Psoas muscle (tissue), 8 donors: Measurements from ENCODE around the gene CABP2. TPM values are rescaled to one million over a fixed set of nuclear protein-coding genes. Genes with fewer than 3 reads are reported as not detected.
"Not testable (repeated sequence)": the region's sequence is repeated elsewhere in the genome, so short reads cannot be mapped to it uniquely, and the experiment has no call there.

Source experiments
- ATAC-seq, 4 donors: fragments of 200-7000 bp; cut with Tn5 transposase; one replicate each; pipeline ENCODE4 v1.9.1; 2020; ENCODE audit warnings: moderate library complexity in 3 of 4, mild to moderate bottlenecking in 2 of 4
- DNase-seq, 2 donors: peaks; one replicate each; pipeline ENCODE4 v3.0.0-alpha.2; 2020
- H3K27ac ChIP-seq: fragments of 200-600 bp; one replicate; pipeline ENCODE4 v1.8.0; 2022
- H3K27me3 ChIP-seq, 3 donors: fragments of 200-600 bp in 1 of 3; one replicate each; pipeline versions ENCODE4 v1.6.1 to v1.8.0; 2013 to 2022; ENCODE audit warnings: low read length in 2 of 3, mild to moderate bottlenecking in 2 of 3, moderate library complexity in 1 of 3; ENCODE audit not compliant: insufficient read depth in 3 of 3
- H3K36me3 ChIP-seq, 2 donors: fragments of 200-600 bp in 1 of 2; one replicate each; pipeline versions ENCODE4 v1.6.1 to v1.8.0; 2013 to 2022; ENCODE audit warnings: low read depth in 1 of 2, mild to moderate bottlenecking in 1 of 2, moderate library complexity in 1 of 2; ENCODE audit not compliant: insufficient read depth in 1 of 2
- H3K4me1 ChIP-seq: fragments of 200-600 bp; one replicate; pipeline ENCODE4 v1.8.0; 2022
- H3K4me3 ChIP-seq: fragments of 200-600 bp; one replicate; pipeline ENCODE4 v1.8.0; 2022; ENCODE audit warnings: mild to moderate bottlenecking
- H3K9me3 ChIP-seq: fragments of 200-600 bp; one replicate; pipeline ENCODE4 v1.8.0; 2022
- CTCF ChIP-seq: fragments of 200-600 bp; IDR thresholded peaks from one replicate; pipeline ENCODE4 v1.8.0; 2022; ENCODE audit warnings: antibody characterized with exemption
- WGBS, 3 donors: extraction: QIAGEN DNeasy Blood & Tissue Kit; methylation state at CpG; one replicate each; pipeline versions ENCODE4 v1.1.6 to v1.1.7; 2013; 5-methylcytosine and 5-hydroxymethylcytosine counted together
- intact Hi-C, 2 donors: fragments of 100-400 bp; cut with DNase I; formaldehyde crosslinking; loops; one replicate each; pipeline versions ENCODE4 v1.11.0 to v1.14.2; 2022
- polyA plus RNA-seq, 3 donors: library from polyadenylated mRNA; stranded (reverse); fragments of 200-250 nt; gene quantifications; one replicate each; pipeline ENCODE4 v1.2.3, GENCODE V29; 2013
- total RNA-seq, 4 donors: library from RNA; stranded (reverse); fragmentation: NEBNext Ultra II Directional in 2 of 4; extraction: Animal tissue kit (Norgen Biotek cat#: 25700) in 2 of 4; gene quantifications; one replicate each; pipeline versions ENCODE4 v1.2.1 to v1.2.4, GENCODE V29; 2021 to 2023
- donor health status: healthy with polysubstance abuse.
- donor health status: DM: no; HTN: no; CAD: no; lungs with moderate emphysema.
- donor health status: Bipolar disorder and iron deficiency.
- donor health status: healthy.
- donor health status: DM: yes; HTN: yes; CAD: no.
- donor health status: DM: no; HTN: no; CAD: no.
- donor health status: DM: no; HTN: no; CAD: no.
- donor health status: DM: yes; HTN: yes; CAD: no.

CABP2 gene
- total and polyA plus RNA-seq, 7 donors = not detected

GRCh38 chr11:67564230-67564629 is 41.0 kb upstream of the CABP2 start:
- peak overlapping the region; percentile 23 for H3K4me3 ChIP-seq
- WGBS, 3 donors = 79 to 85% (median 81%) methylated on average over 4 of the region's 4 CpGs
- ATAC-seq (peak in 2 of 4 donors; percentile 39), DNase-seq (no peak)
- H3K36me3 ChIP-seq = no peaks in the 10 kb centered on the region
- H3K9me3 ChIP-seq = no peaks in the 10 kb centered on the region
- peak overlapping the region; percentile 67 for H3K27ac ChIP-seq
- H3K4me1 ChIP-seq = peaks cover 20% of the 10 kb centered on the region
- intact Hi-C loops = no loop called here
- H3K27me3 ChIP-seq = no peaks in the 10 kb centered on the region
- TF ChIP-seq CTCF = no peak

- DNase-seq = peak; percentile 71 to 78
- intact Hi-C loops = not testable (repeated sequence)
These were observed 40.5 kb upstream of the CABP2 start for GRCh38 chr11:67563705-67564114.

GRCh38 chr11:67562963-67563704 is 39.9 kb upstream of the CABP2 start:
- intact Hi-C loops = no loop called here
- Histone ChIP-seq H3K4me3 (no peak overlapping the region), H3K9me3 (no peaks in the 10 kb centered on the region), H3K27ac (peak overlapping the region; percentile 59), H3K36me3 (no peaks in the 10 kb centered on the region), H3K4me1 (peaks cover 24% of the 10 kb centered on the region), H3K27me3 (no peaks in the 10 kb centered on the region)
- no peak for TF ChIP-seq CTCF
- peak; percentile 5 to 44 (median 20) for ATAC-seq
- no peak for DNase-seq
- WGBS, 3 donors = 39 to 55% (median 43%) methylated on average over 10 of the region's 10 CpGs

More at GRCh38 chr11:67563705-67564114, 40.5 kb upstream of the CABP2 start:
- not testable (repeated sequence) for H3K36me3 ChIP-seq, H3K27me3 ChIP-seq, H3K9me3 ChIP-seq
- Histone ChIP-seq H3K27ac (peak overlapping the region; percentile 67), H3K4me1 (peaks cover 23% of the 10 kb centered on the region), H3K4me3 (peak overlapping the region; percentile 23)
- WGBS, 3 donors = 21 to 37% (median 26%) methylated on average over 11 of the region's 11 CpGs
- ATAC-seq = peak; percentile 93 to 97 (median 96)

DNA sequence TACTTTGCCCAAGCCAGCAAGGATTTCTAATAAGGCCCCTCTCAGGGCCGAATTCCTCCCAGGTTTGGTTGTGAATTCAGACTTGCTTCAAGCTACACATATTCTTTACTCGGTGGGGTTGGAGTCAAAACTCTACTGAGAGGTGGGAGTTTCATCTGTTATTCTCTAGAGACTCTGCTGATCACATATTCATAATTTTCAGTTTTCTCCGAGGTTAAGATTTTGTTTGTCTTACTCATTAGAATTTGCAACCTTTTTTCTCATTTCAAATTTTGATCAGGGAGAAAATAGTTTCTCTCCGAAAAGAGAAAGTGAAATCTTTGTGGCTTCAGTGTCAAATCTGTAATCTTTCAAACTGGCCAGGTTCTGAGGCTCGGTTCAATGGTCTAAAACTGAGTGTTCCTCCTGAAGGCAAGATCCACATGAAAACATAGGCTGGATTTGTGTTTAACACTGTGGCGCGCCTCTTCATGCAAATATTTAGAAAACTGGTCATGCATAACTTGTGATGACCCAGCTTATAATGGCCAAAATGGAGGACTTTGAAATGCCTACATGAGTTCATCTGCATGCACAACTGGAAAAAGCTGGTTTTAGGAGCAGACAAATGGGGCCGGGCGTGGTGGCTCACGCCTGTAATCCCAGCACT is 38.8 kb upstream of the CABP2 start:
- H3K27me3 ChIP-seq = no peaks in the 10 kb centered on the region
- DNase-seq = no peak
- no peak for TF ChIP-seq CTCF
- intact Hi-C loops = no loop called here
- WGBS, 3 donors = 76 to 84% (median 76%) methylated on average over 10 of the region's 10 CpGs
- no peaks in the 10 kb centered on the region for H3K9me3 ChIP-seq
- H3K36me3 ChIP-seq = no peaks in the 10 kb centered on the region
- no peak for ATAC-seq
- no peak overlapping the region for H3K27ac ChIP-seq
- no peak overlapping the region for H3K4me3 ChIP-seq
- H3K4me1 ChIP-seq = peaks cover 24% of the 10 kb centered on the region

DNA sequence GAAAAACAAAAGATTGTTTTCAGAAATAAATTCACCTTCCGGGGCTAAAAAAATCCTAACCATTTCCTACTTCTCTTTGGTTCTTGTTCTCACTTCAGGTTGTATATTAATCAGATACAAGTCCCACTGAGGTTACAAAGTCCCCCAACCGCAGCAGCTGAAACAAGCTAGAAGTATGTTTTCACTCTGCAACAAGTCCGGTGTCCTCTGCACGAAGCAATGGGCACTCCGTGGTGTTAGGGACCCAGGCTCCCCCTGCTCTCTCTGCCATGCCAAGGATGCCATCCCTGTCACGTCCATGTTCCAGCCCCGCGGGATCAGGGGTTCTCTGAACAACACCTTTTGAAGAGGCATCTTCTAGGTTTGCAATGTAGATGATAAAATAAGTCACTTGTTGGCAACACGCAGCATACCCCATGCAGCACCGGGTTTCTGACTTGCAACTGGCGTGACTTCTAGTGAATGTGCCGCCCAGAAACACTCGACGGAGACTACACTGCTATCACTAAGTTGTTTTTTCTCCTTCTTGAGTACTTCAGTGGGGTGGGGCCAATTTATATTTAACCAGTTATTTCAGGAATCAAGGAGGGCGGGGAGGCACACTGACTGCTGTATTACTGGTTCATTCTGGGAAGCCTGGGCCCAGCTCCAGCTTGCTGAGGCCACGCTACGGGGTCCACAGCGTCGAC is 35.0 kb upstream of the CABP2 start:
- peak in 3 of 4 donors; percentile 48 to 80 (median 61) for ATAC-seq
- intact Hi-C loops = no loop called here
- no peak for DNase-seq
- WGBS, 3 donors = 43 to 55% (median 51%) methylated on average over 19 of the region's 19 CpGs
- Histone ChIP-seq H3K4me1 (peaks cover 12% of the 10 kb centered on the region), H3K9me3 (no peaks in the 10 kb centered on the region), H3K27ac (no peak overlapping the region), H3K36me3 (no peaks in the 10 kb centered on the region), H3K4me3 (peak overlapping the region; percentile 31), H3K27me3 (no peaks in the 10 kb centered on the region)
- TF ChIP-seq CTCF = no peak
